HG03095 (cell line): ENCODE data around the gene KAT2B.

ENCODE experiments used
- ATAC-seq: cut with Tn5 transposase; IDR thresholded peaks from one replicate; pipeline ENCODE4 v1.9.1; 2021; ENCODE audit warnings: moderate library complexity; ENCODE audit not compliant: unreplicated experiment

KAT2B gene

GRCh38 chr3:20141316-20141715 is 101.1 kb downstream of the KAT2B start:
- ATAC-seq, result no peak

GRCh38 chr3:20141851-20142250 is 101.6 kb downstream of the KAT2B start:
- ATAC-seq, result no peak

GRCh38 chr3:20142517-20142916 is 102.3 kb downstream of the KAT2B start:
- ATAC-seq, result no peak

- no peak for ATAC-seq
Measured at GRCh38 chr3:20143519-20143918, 103.3 kb downstream of the KAT2B start.

GRCh38 chr3:20145874-20146273 is 105.6 kb downstream of the KAT2B start:
- ATAC-seq, result no peak

- ATAC-seq, result no peak
Measured at GRCh38 chr3:20146301-20146700, 106.1 kb downstream of the KAT2B start.

- ATAC-seq, result no peak
Measured at GRCh38 chr3:20147361-20147760, 107.1 kb downstream of the KAT2B start.

- no peak for ATAC-seq
Measured at GRCh38 chr3:20148466-20148865, 108.2 kb downstream of the KAT2B start.

- ATAC-seq, result no peak
Measured at GRCh38 chr3:20154078-20154477, 113.8 kb downstream of the KAT2B start.

GRCh38 chr3:20154928-20155327 is 114.7 kb downstream of the KAT2B start:
- no peak for ATAC-seq

GRCh38 chr3:20160230-20160629 is 120.0 kb downstream of the KAT2B start:
- ATAC-seq, result no peak

GRCh38 chr3:20161714-20162113 is 121.5 kb downstream of the KAT2B start:
- no peak for ATAC-seq

- ATAC-seq, result no peak
Measured at GRCh38 chr3:20173844-20174410, 133.7 kb downstream of the KAT2B start.

- no peak for ATAC-seq
Measured at GRCh38 chr3:20181276-20181675, 141.0 kb downstream of the KAT2B start.

GRCh38 chr3:20182206-20182605 is 142.0 kb downstream of the KAT2B start:
- no peak for ATAC-seq

GRCh38 chr3:20185331-20185678 is 145.1 kb downstream of the KAT2B start:
- ATAC-seq, result peak; percentile 9

- ATAC-seq, result peak; percentile 95
Measured at GRCh38 chr3:20185679-20186599, 145.7 kb downstream of the KAT2B start, which contains the start of gene SGO1. Gene SGO1, minus strand, starts transcription at chr3:20186206. Its CDS starts 2,179 bp downstream, at chr3:20184027.

GRCh38 chr3:20186600-20187004 is 146.4 kb downstream of the KAT2B start:
- ATAC-seq, result peak; percentile 4

- ATAC-seq, result no peak
Measured at GRCh38 chr3:20190991-20191390, 150.7 kb downstream of the KAT2B start.

- ATAC-seq, result no peak
Measured at GRCh38 chr3:20194793-20195460, 154.7 kb downstream of the KAT2B start.

- ATAC-seq, result no peak
Measured at GRCh38 chr3:20197775-20198174, 157.5 kb downstream of the KAT2B start.

GRCh38 chr3:20201143-20201542 is 160.9 kb downstream of the KAT2B start:
- ATAC-seq, result no peak
